K562 (cell line): ENCODE results near the gene PDIA2. TPM values are rescaled to one million over a fixed set of nuclear protein-coding genes. Genes with fewer than 3 reads are reported as not detected.

Source experiments
- ATAC-seq: fragments of 200-7000 bp; cut with Tn5 transposase; 3 replicates; pipeline ENCODE4 v1.9.1; 2020; ENCODE audit warnings: moderate library complexity
- BruUV-seq: library from RNA; stranded (reverse); fragments of 400-500 nt; replicated peaks from 2 replicates; lab custom pipeline; 2021; lab: Mats Ljungman, UMichigan
- CTCF ChIA-PET: fragments of 300-600 bp; formaldehyde crosslinking; extraction: SDS; loops from one replicate; lab custom pipeline; 2021; ENCODE audit warnings: low intra/inter-chr PET ratio; lab: Yijun Ruan, JAX
- POLR2A ChIA-PET: fragments of 300-600, 350-650 bp; sonication (Branson Sonifier 250); formaldehyde crosslinking; extraction: SDS; loops from one replicate; lab custom pipeline; 2021; ENCODE audit warnings: antibody characterized with exemption, inconsistent platforms; lab: Yijun Ruan, JAX
- DNase-seq, 4 experiments: peaks; one replicate each; pipeline versions ENCODE4 v3.0.0 to v3.0.0-alpha.2; 2011 to 2018; ENCODE audit warnings: low spot score in 3 of 4, mixed read lengths in 3 of 4; ENCODE audit errors: extremely low read depth in 1 of 4
- FAIRE-seq: peaks from 2 replicates; lab custom pipeline; 2011; peaks lifted over from hg19 to GRCh38; lab: Jason Lieb, UNC
- H2AFZ ChIP-seq: 2 replicates; pipeline ENCODE4 v1.6.0; 2011; ENCODE audit warnings: low read depth, low read length, control low read depth, inconsistent platforms
- H3K27ac ChIP-seq: fragments of 200-600 bp; 3 replicates; pipeline ENCODE4 v1.8.0; 2011; ENCODE audit warnings: low read depth, mild to moderate bottlenecking, control low read depth, inconsistent platforms, low read length, moderate library complexity, mixed read lengths; ENCODE audit errors: extremely low read depth
- H3K27me3 ChIP-seq, 2 experiments: fragments of 300-600 bp in 1 of 2; 2 replicates in 1 of 2; 3 replicates in 1 of 2; pipeline versions ENCODE4 v1.6.0 to v1.8.0; 2011; ENCODE audit warnings: inconsistent platforms in 2 of 2, low read length in 2 of 2, mild to moderate bottlenecking in 1 of 2, mixed read lengths in 1 of 2, moderate library complexity in 1 of 2; ENCODE audit not compliant: control insufficient read depth in 2 of 2, insufficient read depth in 2 of 2
- H3K36me3 ChIP-seq: fragments of 300-600 bp; 3 replicates; pipeline ENCODE4 v1.8.0; 2011; ENCODE audit warnings: mild to moderate bottlenecking, low read length, inconsistent platforms; ENCODE audit not compliant: control insufficient read depth, insufficient read depth
- H3K4me1 ChIP-seq, 2 experiments: fragments of 200-600 bp in 1 of 2; replicated peaks in 1 of 2; 2 replicates in 1 of 2; 3 replicates in 1 of 2; pipeline versions ENCODE4 v1.5.1 to v1.8.0; 2011; ENCODE audit warnings: inconsistent platforms in 2 of 2, low read length in 2 of 2, mild to moderate bottlenecking in 1 of 2, mixed read lengths in 1 of 2, moderate library complexity in 1 of 2; ENCODE audit not compliant: control insufficient read depth in 2 of 2, insufficient read depth in 2 of 2
- H3K4me2 ChIP-seq: 2 replicates; pipeline ENCODE4 v1.6.1; 2011; ENCODE audit warnings: low read length, control low read depth, inconsistent platforms, mixed read lengths; ENCODE audit not compliant: insufficient read depth
- H3K4me3 ChIP-seq: fragments of 200-600 bp; sonication (generic), shearing (Covaris generic); 2 replicates; pipeline ENCODE4 v1.5.1; 2016; ENCODE audit warnings: control low read depth, inconsistent platforms
- H3K79me2 ChIP-seq: fragments of 200-600 bp; 3 replicates; pipeline ENCODE4 v1.8.0; 2011; ENCODE audit warnings: low read length, inconsistent platforms; ENCODE audit not compliant: control insufficient read depth, insufficient read depth
- H3K9ac ChIP-seq, 2 experiments: 2 replicates each; pipeline versions ENCODE4 v1.6.0 to v1.6.1; 2011; ENCODE audit warnings: low read depth in 2 of 2, low read length in 2 of 2, control low read depth in 1 of 2, inconsistent platforms in 1 of 2, mild to moderate bottlenecking in 1 of 2, mixed read lengths in 1 of 2; ENCODE audit not compliant: insufficient read depth in 1 of 2
- H3K9me1 ChIP-seq: one replicate; pipeline ENCODE4 v1.6.0; 2011; ENCODE audit warnings: inconsistent platforms, mild to moderate bottlenecking, low read length, moderate library complexity; ENCODE audit not compliant: control insufficient read depth, insufficient read depth
- H3K9me3 ChIP-seq: replicated peaks from 2 replicates; pipeline ENCODE4 v1.5.1; 2011; ENCODE audit warnings: low read depth, low read length, inconsistent platforms; ENCODE audit not compliant: control insufficient read depth, insufficient read depth
- H4K20me1 ChIP-seq: replicated peaks from 2 replicates; pipeline ENCODE4 v1.6.1; 2011; ENCODE audit warnings: low read length, inconsistent platforms, mixed read lengths; ENCODE audit not compliant: control insufficient read depth, insufficient read depth
- CAMTA2 ChIP-seq: fragments of 250-450 bp; sonication (Bioruptor Pico); conservative IDR thresholded peaks from 2 replicates; pipeline ENCODE4 v1.5.1; 2022
- HDAC8 ChIP-seq: fragments of 450-650 bp; IDR thresholded peaks from 2 replicates; pipeline ENCODE4 v1.6.1; 2016; ENCODE audit warnings: mild to moderate bottlenecking, missing genetic modification characterization, moderate library complexity, missing compliant biosample characterization
- KDM2B ChIP-seq: fragments of 250-450 bp; sonication (Bioruptor Pico); IDR thresholded peaks from 2 replicates; pipeline ENCODE4 v1.8.0; 2021; ENCODE audit warnings: mild to moderate bottlenecking, moderate library complexity
- KLF16 ChIP-seq: IDR thresholded peaks from 2 replicates; pipeline ENCODE4 v1.6.1; 2016; ENCODE audit warnings: antibody characterized with exemption
- MTA3 ChIP-seq: fragments of 450-650 bp; formaldehyde crosslinking; IDR thresholded peaks from 2 replicates; pipeline ENCODE4 v1.6.1; 2017; ENCODE audit warnings: mild to moderate bottlenecking, borderline replicate concordance
- SNAPC5 ChIP-seq: fragments of 250-450 bp; sonication (Bioruptor Pico); IDR thresholded peaks from 2 replicates; pipeline ENCODE4 v1.8.0; 2021; ENCODE audit warnings: moderate library complexity, mild to moderate bottlenecking, inconsistent platforms
- SREBF2 ChIP-seq: sonication (generic); formaldehyde crosslinking; IDR thresholded peaks from 2 replicates; pipeline ENCODE4 v1.4.0; 2020; ENCODE audit warnings: mild to moderate bottlenecking, missing genetic modification reagents
- TRIM24 ChIP-seq, 2 experiments: fragments of 450-650 bp; IDR thresholded peaks; 2 replicates each; pipeline ENCODE4 v1.6.1; 2016
- ZC3H11A ChIP-seq: IDR thresholded peaks from 2 replicates; pipeline ENCODE4 v1.6.1; 2012; ENCODE audit warnings: low read depth, low read length, improper control_type of control experiment
- ZMIZ1 ChIP-seq, 2 experiments: fragments of 150-350 bp in 1 of 2; IDR thresholded peaks; 2 replicates each; pipeline ENCODE4 v1.6.1; 2012 to 2016; ENCODE audit warnings: low read depth in 2 of 2, low read length in 2 of 2, mild to moderate bottlenecking in 1 of 2, moderate library complexity in 1 of 2
- ZNF124 ChIP-seq: sonication (generic); formaldehyde crosslinking; IDR thresholded peaks from 2 replicates; pipeline ENCODE4 v1.8.1; 2022; ENCODE audit warnings: missing genetic modification reagents
- ZNF512 ChIP-seq: IDR thresholded peaks from 2 replicates; pipeline ENCODE4 v1.6.1; 2016; ENCODE audit warnings: missing genetic modification characterization, missing compliant biosample characterization
- WGBS: fragments of 100-300 bp; shearing (Covaris generic); methylation state at CpG from one replicate; pipeline ENCODE4 v1.1.6; 2016; ENCODE audit warnings: low coverage, mixed read lengths; ENCODE audit not compliant: insufficient coverage; ENCODE audit errors: missing lambda C conversion rate; 5-methylcytosine and 5-hydroxymethylcytosine counted together
- in situ Hi-C: fragments of 300-500 bp; cut with MboI; formaldehyde crosslinking; loops from 4 replicates; pipeline ENCODE4 v1.15.0; 2018; ENCODE audit warnings: inconsistent platforms, mixed read lengths
- intact Hi-C: fragments of 100-400 bp; cut with micrococcal nuclease; formaldehyde crosslinking; loops from 2 replicates; pipeline ENCODE4 v1.14.2; 2022
- polyA plus RNA-seq, 8 experiments: library from polyadenylated mRNA; depleted of rRNA in 4 of 8; stranded (reverse) in 5 of 8; unstranded in 3 of 8; fragments of >200 nt; fragmentation: Nextera tagmentation in 2 of 8; fragmentation: Illumina TruSeq in 1 of 8; extraction: Ambion mirVana in 2 of 8; extraction: Trizol in 1 of 8; gene quantifications; 2 replicates each; pipeline versions ENCODE4 v1.2.1 to v1.2.3, GENCODE V29; 2011 to 2014; ENCODE audit warnings: inconsistent platforms in 1 of 8, missing spikeins in 1 of 8
- total RNA-seq, 7 experiments: library from RNA; depleted of rRNA in 6 of 7; stranded (reverse); fragments of >200 nt in 6 of 7; fragmentation: Illumina TruSeq in 2 of 7; extraction: Trizol in 2 of 7; gene quantifications; 2 replicates each; pipeline versions ENCODE4 v1.2.1 to v1.2.3, GENCODE V29; 2011 to 2021; ENCODE audit warnings: low replicate concordance in 1 of 7
- TF ChIP-seq, protein P1 (sequence below), 2 experiments: IDR thresholded peaks in 1 of 2; conservative IDR thresholded peaks in 1 of 2; 2 replicates each; pipeline ENCODE4 v1.6.1; 2016; ENCODE audit warnings: low read depth in 2 of 2, mild to moderate bottlenecking in 1 of 2, missing compliant biosample characterization in 1 of 2, missing genetic modification characterization in 1 of 2, moderate library complexity in 1 of 2

PDIA2 gene
- total and polyA plus RNA-seq, 9 of the 15 experiments (the other 6 are each of a cell fraction or from before 2014, with no cell fraction given): 0.13 to 0.92 (median 0.23) TPM; not detected in 4

DNA sequence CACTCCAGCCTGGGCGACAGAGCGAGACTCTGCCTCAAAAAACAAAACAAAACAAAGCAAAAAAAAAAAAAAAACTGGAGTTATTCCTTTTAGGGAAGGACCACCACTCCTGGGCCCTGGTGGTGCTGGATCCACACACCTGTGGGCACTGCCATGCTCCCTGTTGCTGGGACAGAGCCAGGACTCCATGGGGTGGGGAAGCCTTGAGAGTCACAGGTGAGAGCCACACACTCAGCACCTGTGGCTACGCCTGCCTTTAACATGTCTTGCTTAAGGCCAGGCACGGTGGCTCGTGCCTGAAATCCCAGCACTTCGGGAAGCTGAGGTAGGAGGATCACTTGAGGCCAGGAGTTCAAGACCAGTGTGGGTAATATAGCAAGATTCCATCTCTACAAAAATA lies 18.3 kb downstream of the PDIA2 start:
- no peak overlapping the region for H3K9ac ChIP-seq
- ChIA-PET POLR2A (no interaction called here), CTCF (interaction anchor here (0.6 kb wide), 1 partner anchor 229 kb away, joined by 3 read pairs; the partner anchor contains the start of gene RHBDF1)
- intact Hi-C loops: no loop called here
- peaks cover 53% of the 10 kb centered on the region; the same call in 2 of the 3 replicates for H3K36me3 ChIP-seq
- WGBS: 95% methylated on average over 4 of the region's 6 CpGs
- no peak for FAIRE-seq
- H3K9me1 ChIP-seq: no peaks in the 10 kb centered on the region
- no peaks in the 10 kb centered on the region for H3K27me3 ChIP-seq
- peaks cover 0 to 9% of the 10 kb centered on the region in 2 experiments; a peak in 2 of 5 replicates for H3K4me1 ChIP-seq
- no TSS peak for BruUV-seq
- H3K4me3 ChIP-seq: no peak overlapping the region
- no peaks in the 10 kb centered on the region; the same call in 1 of the 2 replicates for H4K20me1 ChIP-seq
- TF ChIP-seq KLF16 (no peak), ZNF124 (CRISPR knock-in tag) (no peak), MTA3 (no peak), HDAC8 (tag) (no peak), ZMIZ1 (IDR thresholded peaks at IDR 0.05; ENCODE audit: low read depth in 2 of 2, low read length in 2 of 2) (no peak), TRIM24 (IDR thresholded peaks at IDR 0.05) (no peak), ZNF512 (tag) (no peak), ZC3H11A (no peak), KDM2B (no peak), SNAPC5 (CRISPR knock-in tag) (no peak), SREBF2 (no peak), CAMTA2 (no peak)
- TF ChIP-seq, protein P1, sequence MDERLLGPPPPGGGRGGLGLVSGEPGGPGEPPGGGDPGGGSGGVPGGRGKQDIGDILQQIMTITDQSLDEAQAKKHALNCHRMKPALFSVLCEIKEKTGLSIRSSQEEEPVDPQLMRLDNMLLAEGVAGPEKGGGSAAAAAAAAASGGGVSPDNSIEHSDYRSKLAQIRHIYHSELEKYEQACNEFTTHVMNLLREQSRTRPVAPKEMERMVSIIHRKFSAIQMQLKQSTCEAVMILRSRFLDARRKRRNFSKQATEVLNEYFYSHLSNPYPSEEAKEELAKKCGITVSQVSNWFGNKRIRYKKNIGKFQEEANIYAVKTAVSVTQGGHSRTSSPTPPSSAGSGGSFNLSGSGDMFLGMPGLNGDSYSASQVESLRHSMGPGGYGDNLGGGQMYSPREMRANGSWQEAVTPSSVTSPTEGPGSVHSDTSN (CRISPR knock-in tag; IDR thresholded peaks at IDR 0.05; ENCODE audit: low read depth): no peak
- TF ChIP-seq, protein P1 (tag; conservative IDR thresholded peaks at IDR 0.05; ENCODE audit: low read depth): no peak
- TF ChIP-seq, all 486 proteins: peak for 0
- in situ Hi-C loops: no loop called here
- DNase-seq (no peak), ATAC-seq (no peak)
- no peak overlapping the region for H3K27ac ChIP-seq
- no peak overlapping the region for H2AFZ ChIP-seq
- H3K79me2 ChIP-seq: peaks cover 5% of the 10 kb centered on the region; the same call in 1 of the 3 replicates
- H3K4me2 ChIP-seq: no peak overlapping the region
- no peaks in the 10 kb centered on the region for H3K9me3 ChIP-seq
